HepG2 (cell line): Measurements from ENCODE around the gene SS18L1. TPM values are rescaled to one million over a fixed set of nuclear protein-coding genes. Genes with fewer than 3 reads are reported as not detected.
A peak's percentile ranks its signal among the peaks of the same experiment; 100 is the strongest.

Source experiments
- ARHGAP35 ChIP-seq: sonication (generic); formaldehyde crosslinking; IDR thresholded peaks from 2 replicates; pipeline ENCODE4 v1.9.0; 2022; ENCODE audit warnings: mild to moderate bottlenecking, inconsistent platforms, moderate library complexity, missing genetic modification reagents, borderline replicate concordance
- DPF2 ChIP-seq: sonication (generic); formaldehyde crosslinking; IDR thresholded peaks from 2 replicates; pipeline ENCODE4 v1.4.0; 2020; ENCODE audit warnings: mild to moderate bottlenecking, low read depth, missing genetic modification reagents, borderline replicate concordance
- KAT2B ChIP-seq: fragments of 150-350 bp; IDR thresholded peaks from 2 replicates; pipeline ENCODE4 v1.6.1; 2014; ENCODE audit warnings: low read depth, low read length, borderline replicate concordance
- KLF6 ChIP-seq: IDR thresholded peaks from 2 replicates; pipeline ENCODE4 v1.8.0; 2016; ENCODE audit warnings: missing biosample characterization, missing genetic modification reagents
- LCORL ChIP-seq, 2 experiments: fragments of 450-650 bp in 1 of 2; sonication (generic) in 1 of 2; formaldehyde crosslinking in 1 of 2; IDR thresholded peaks; 2 replicates each; pipeline versions ENCODE4 v1.5.0 to v1.6.1; 2017 to 2020; ENCODE audit warnings: antibody characterized with exemption in 1 of 2, missing genetic modification reagents in 1 of 2
- PITX1 ChIP-seq: sonication (generic); formaldehyde crosslinking; IDR thresholded peaks from 2 replicates; pipeline ENCODE4 v1.5.1; 2020; ENCODE audit warnings: mild to moderate bottlenecking, missing genetic modification reagents
- REPIN1 ChIP-seq: sonication (generic); formaldehyde crosslinking; IDR thresholded peaks from 2 replicates; pipeline ENCODE4 v1.8.0; 2022; ENCODE audit warnings: missing genetic modification reagents, low read depth, mild to moderate bottlenecking, borderline replicate concordance
- SRF ChIP-seq: IDR thresholded peaks from 2 replicates; pipeline ENCODE4 v1.6.1; 2011; ENCODE audit warnings: mild to moderate bottlenecking, low read depth, low read length, moderate library complexity
- TBL1XR1 ChIP-seq: fragments of 150-350 bp; IDR thresholded peaks from 2 replicates; pipeline ENCODE4 v1.6.1; 2014; ENCODE audit warnings: borderline replicate concordance, low read length; ENCODE audit not compliant: partially characterized antibody
- ZNF431 ChIP-seq: sonication (generic); formaldehyde crosslinking; IDR thresholded peaks from 2 replicates; pipeline ENCODE4 v1.9.0; 2022; ENCODE audit warnings: missing genetic modification reagents, low read depth, mild to moderate bottlenecking, borderline replicate concordance
- ZNF558 ChIP-seq: sonication (generic); formaldehyde crosslinking; IDR thresholded peaks from 2 replicates; pipeline ENCODE4 v1.9.0; 2022; ENCODE audit warnings: mild to moderate bottlenecking, missing genetic modification reagents, borderline replicate concordance
- ZNF850 ChIP-seq: sonication (generic); formaldehyde crosslinking; conservative IDR thresholded peaks from 2 replicates; pipeline ENCODE4 v1.9.0; 2021; ENCODE audit warnings: mild to moderate bottlenecking, missing genetic modification reagents
- polyA plus RNA-seq, 8 experiments: library from polyadenylated mRNA; depleted of rRNA in 3 of 8; stranded (reverse) in 7 of 8; unstranded in 1 of 8; fragments of >200 nt; fragmentation: Illumina TruSeq in 4 of 8; extraction: Trizol in 4 of 8; gene quantifications; 2 replicates each; pipeline versions ENCODE4 v1.2.1 to v1.2.3, GENCODE V29; 2011 to 2016; ENCODE audit warnings: low read depth in 4 of 8, missing spikeins in 1 of 8, mixed read lengths in 1 of 8; ENCODE audit not compliant: insufficient read depth in 1 of 8
- total RNA-seq, 5 experiments: library from RNA; depleted of rRNA; stranded (reverse); fragments of >200 nt; fragmentation: Illumina TruSeq; extraction: Trizol; gene quantifications; 2 replicates each; pipeline ENCODE4 v1.2.3, GENCODE V29; 2016; ENCODE audit warnings: low read depth in 1 of 5
- TF ChIP-seq, protein P1 (sequence below): sonication (generic); formaldehyde crosslinking; IDR thresholded peaks from 2 replicates; pipeline ENCODE4 v1.4.0; 2020; ENCODE audit warnings: missing genetic modification reagents
- TF ChIP-seq, protein P2 (sequence below): sonication (generic); formaldehyde crosslinking; IDR thresholded peaks from 2 replicates; pipeline ENCODE4 v1.4.0; 2020; ENCODE audit warnings: mild to moderate bottlenecking, missing genetic modification reagents
- TF ChIP-seq, protein P3 (sequence below): IDR thresholded peaks from 2 replicates; pipeline ENCODE4 v1.6.1; 2012; ENCODE audit warnings: low read length, improper control_type of control experiment
- TF ChIP-seq, protein P4 (sequence below): sonication (generic); IDR thresholded peaks from 2 replicates; pipeline ENCODE4 v1.6.1; 2016; ENCODE audit warnings: low read depth, borderline replicate concordance
- TF ChIP-seq, protein P5 (sequence below): sonication (generic); formaldehyde crosslinking; IDR thresholded peaks from 2 replicates; pipeline ENCODE4 v1.5.1; 2020; ENCODE audit warnings: missing genetic modification reagents, mild to moderate bottlenecking, borderline replicate concordance
- TF ChIP-seq, protein P6 (sequence below): sonication (generic); formaldehyde crosslinking; IDR thresholded peaks from 2 replicates; pipeline ENCODE4 v1.4.0; 2020; ENCODE audit warnings: mild to moderate bottlenecking, missing genetic modification reagents

SS18L1 gene
- total and polyA plus RNA-seq, 2 of the 13 experiments (the other 11 are each of a cell fraction or from before 2014, with no cell fraction given): 17.8 to 27.6 TPM

DNA sequence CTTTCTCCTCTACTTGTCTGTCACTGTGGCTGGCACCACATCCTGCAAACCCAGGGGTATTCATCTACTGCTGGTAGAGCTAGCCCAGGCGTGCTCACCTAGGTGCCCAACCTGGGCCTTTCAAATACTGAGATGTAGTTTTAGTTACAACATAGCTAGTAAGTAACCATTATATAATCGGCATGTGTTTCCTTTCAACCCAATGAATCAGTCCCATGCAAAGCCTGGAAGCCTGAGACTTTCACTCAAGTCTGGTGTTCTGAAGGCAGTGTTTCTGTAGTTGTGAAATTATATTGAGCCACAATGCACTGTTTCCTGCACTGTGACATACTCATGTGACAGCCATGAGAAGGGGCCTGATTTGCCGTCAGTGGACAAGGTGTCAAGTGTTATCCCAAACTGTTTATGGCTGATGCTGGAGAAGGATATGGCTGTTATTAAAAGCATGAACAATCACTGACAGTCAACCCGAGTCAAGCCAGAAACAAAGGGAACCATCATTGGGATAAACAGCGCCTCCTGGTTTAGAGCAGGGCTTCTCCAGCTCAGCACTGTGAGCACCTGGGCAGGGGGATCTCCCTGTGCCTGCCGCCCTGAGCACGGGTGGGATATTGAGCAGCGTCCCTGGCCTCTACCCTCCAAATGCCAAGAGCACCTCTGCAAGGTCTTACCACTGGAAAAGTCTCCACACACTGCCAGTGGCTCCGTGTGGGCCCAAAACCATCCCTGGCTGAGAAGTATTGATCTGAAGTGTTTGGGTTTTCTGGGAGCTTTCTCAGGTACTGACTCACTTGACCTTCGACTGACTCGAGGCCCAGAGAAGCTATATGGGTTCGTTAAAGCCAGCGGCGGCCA lies 1.9 kb upstream of the SS18L1 start (continued):
- TF ChIP-seq, protein P1, sequence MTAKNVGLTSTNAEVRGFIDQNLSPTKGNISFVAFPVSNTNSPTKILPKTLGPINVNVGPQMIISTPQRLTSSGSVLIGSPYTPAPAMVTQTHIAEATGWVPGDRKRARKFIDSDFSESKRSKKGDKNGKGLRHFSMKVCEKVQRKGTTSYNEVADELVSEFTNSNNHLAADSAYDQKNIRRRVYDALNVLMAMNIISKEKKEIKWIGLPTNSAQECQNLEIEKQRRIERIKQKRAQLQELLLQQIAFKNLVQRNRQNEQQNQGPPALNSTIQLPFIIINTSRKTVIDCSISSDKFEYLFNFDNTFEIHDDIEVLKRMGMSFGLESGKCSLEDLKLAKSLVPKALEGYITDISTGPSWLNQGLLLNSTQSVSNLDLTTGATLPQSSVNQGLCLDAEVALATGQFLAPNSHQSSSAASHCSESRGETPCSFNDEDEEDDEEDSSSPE (CRISPR knock-in tag): no peak
- TF ChIP-seq ZNF850 (CRISPR knock-in tag) (no peak), LCORL (IDR thresholded peaks at IDR 0.05) (no peak), LCORL (CRISPR knock-in tag; IDR thresholded peaks at IDR 0.05) (peak; percentile 33), ZNF431 (CRISPR knock-in tag) (no peak), KAT2B (no peak), TBL1XR1 (no peak), DPF2 (CRISPR knock-in tag) (no peak), PITX1 (CRISPR knock-in tag) (peak; percentile 41; the same call in 1 of the 2 replicates), ZNF558 (peak; percentile 3; the same call in 1 of the 2 replicates), SRF (no peak), REPIN1 (CRISPR knock-in tag) (no peak; the same call in 1 of the 2 replicates), ARHGAP35 (CRISPR knock-in tag) (0 out of 2 replicates have a peak, but pooled peaks have one; percentile 46), KLF6 (CRISPR knock-in tag) (no peak)
- TF ChIP-seq, protein P2, sequence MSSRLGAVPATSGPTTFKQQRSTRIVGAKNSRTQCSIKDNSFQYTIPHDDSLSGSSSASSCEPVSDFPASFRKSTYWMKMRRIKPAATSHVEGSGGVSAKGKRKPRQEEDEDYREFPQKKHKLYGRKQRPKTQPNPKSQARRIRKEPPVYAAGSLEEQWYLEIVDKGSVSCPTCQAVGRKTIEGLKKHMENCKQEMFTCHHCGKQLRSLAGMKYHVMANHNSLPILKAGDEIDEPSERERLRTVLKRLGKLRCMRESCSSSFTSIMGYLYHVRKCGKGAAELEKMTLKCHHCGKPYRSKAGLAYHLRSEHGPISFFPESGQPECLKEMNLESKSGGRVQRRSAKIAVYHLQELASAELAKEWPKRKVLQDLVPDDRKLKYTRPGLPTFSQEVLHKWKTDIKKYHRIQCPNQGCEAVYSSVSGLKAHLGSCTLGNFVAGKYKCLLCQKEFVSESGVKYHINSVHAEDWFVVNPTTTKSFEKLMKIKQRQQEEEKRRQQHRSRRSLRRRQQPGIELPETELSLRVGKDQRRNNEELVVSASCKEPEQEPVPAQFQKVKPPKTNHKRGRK (CRISPR knock-in tag): peak; percentile 40; the same call in 1 of the 2 replicates
- TF ChIP-seq, protein P3, sequence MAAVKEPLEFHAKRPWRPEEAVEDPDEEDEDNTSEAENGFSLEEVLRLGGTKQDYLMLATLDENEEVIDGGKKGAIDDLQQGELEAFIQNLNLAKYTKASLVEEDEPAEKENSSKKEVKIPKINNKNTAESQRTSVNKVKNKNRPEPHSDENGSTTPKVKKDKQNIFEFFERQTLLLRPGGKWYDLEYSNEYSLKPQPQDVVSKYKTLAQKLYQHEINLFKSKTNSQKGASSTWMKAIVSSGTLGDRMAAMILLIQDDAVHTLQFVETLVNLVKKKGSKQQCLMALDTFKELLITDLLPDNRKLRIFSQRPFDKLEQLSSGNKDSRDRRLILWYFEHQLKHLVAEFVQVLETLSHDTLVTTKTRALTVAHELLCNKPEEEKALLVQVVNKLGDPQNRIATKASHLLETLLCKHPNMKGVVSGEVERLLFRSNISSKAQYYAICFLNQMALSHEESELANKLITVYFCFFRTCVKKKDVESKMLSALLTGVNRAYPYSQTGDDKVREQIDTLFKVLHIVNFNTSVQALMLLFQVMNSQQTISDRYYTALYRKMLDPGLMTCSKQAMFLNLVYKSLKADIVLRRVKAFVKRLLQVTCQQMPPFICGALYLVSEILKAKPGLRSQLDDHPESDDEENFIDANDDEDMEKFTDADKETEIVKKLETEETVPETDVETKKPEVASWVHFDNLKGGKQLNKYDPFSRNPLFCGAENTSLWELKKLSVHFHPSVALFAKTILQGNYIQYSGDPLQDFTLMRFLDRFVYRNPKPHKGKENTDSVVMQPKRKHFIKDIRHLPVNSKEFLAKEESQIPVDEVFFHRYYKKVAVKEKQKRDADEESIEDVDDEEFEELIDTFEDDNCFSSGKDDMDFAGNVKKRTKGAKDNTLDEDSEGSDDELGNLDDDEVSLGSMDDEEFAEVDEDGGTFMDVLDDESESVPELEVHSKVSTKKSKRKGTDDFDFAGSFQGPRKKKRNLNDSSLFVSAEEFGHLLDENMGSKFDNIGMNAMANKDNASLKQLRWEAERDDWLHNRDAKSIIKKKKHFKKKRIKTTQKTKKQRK: no peak
- TF ChIP-seq, protein P4, sequence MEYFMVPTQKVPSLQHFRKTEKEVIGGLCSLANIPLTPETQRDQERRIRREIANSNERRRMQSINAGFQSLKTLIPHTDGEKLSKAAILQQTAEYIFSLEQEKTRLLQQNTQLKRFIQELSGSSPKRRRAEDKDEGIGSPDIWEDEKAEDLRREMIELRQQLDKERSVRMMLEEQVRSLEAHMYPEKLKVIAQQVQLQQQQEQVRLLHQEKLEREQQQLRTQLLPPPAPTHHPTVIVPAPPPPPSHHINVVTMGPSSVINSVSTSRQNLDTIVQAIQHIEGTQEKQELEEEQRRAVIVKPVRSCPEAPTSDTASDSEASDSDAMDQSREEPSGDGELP: 0 out of 2 replicates have a peak, but pooled peaks have one; percentile 74
- TF ChIP-seq, protein P5, sequence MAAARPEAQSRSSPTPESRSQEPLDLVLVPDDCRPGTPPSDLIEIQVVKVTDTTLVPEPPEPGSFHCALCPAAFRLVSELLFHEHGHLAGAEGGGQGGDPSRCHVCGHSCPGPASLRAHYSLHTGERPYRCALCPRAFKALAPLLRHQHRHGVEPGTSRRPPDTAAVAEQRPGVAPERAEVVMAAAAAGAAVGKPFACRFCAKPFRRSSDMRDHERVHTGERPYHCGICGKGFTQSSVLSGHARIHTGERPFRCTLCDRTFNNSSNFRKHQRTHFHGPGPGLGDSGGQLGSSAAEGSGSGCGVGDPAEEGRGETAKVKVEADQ (CRISPR knock-in tag): no peak
- TF ChIP-seq, protein P6, sequence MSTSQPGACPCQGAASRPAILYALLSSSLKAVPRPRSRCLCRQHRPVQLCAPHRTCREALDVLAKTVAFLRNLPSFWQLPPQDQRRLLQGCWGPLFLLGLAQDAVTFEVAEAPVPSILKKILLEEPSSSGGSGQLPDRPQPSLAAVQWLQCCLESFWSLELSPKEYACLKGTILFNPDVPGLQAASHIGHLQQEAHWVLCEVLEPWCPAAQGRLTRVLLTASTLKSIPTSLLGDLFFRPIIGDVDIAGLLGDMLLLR (CRISPR knock-in tag): 0 out of 2 replicates have a peak, but pooled peaks have one; percentile 47
